VCaP (cell line): Measurements from ENCODE around the gene MAP3K2.

Source experiments
- H3K27ac ChIP-seq: fragments of 450-650 bp; 2 replicates; pipeline ENCODE4 v1.5.1; 2017
- CTCF ChIP-seq: fragments of 450-650 bp; conservative IDR thresholded peaks from 2 replicates; pipeline ENCODE4 v1.5.1; 2017; ENCODE audit warnings: mild to moderate bottlenecking, moderate library complexity

The MAP3K2 gene

GRCh38 chr2:127423478-127423843, 35.7 kb upstream of the MAP3K2 start:
- no peak for TF ChIP-seq CTCF
- H3K27ac ChIP-seq, result no peak overlapping the region

- no peak for TF ChIP-seq CTCF
- H3K27ac ChIP-seq, result no peak overlapping the region
These were observed 35.0 kb upstream of the MAP3K2 start for GRCh38 chr2:127422559-127423477.

GRCh38 chr2:127421871-127422558, 34.2 kb upstream of the MAP3K2 start:
- no peak overlapping the region for H3K27ac ChIP-seq
- no peak for TF ChIP-seq CTCF

- no peak for TF ChIP-seq CTCF
- H3K27ac ChIP-seq, result no peak overlapping the region
These were observed 33.5 kb upstream of the MAP3K2 start for GRCh38 chr2:127421116-127421800.

GRCh38 chr2:127420039-127420864, 32.5 kb upstream of the MAP3K2 start:
- H3K27ac ChIP-seq, result no peak overlapping the region
- no peak for TF ChIP-seq CTCF

GRCh38 chr2:127419448-127420038, 31.8 kb upstream of the MAP3K2 start:
- H3K27ac ChIP-seq, result no peak overlapping the region
- TF ChIP-seq CTCF, result no peak
